K562 (cell line): ENCODE measurements around the gene NPFF. TPM values are rescaled to one million over a fixed set of nuclear protein-coding genes. Genes with fewer than 3 reads are reported as not detected.

Source experiments
- ATAC-seq: fragments of 200-7000 bp; cut with Tn5 transposase; 3 replicates; pipeline ENCODE4 v1.9.1; 2020; ENCODE audit warnings: moderate library complexity
- BruUV-seq: library from RNA; stranded (reverse); fragments of 400-500 nt; replicated peaks from 2 replicates; lab custom pipeline; 2021; lab: Mats Ljungman, UMichigan
- CTCF ChIA-PET: fragments of 300-600 bp; formaldehyde crosslinking; extraction: SDS; loops from one replicate; lab custom pipeline; 2021; ENCODE audit warnings: low intra/inter-chr PET ratio; lab: Yijun Ruan, JAX
- POLR2A ChIA-PET: fragments of 300-600, 350-650 bp; sonication (Branson Sonifier 250); formaldehyde crosslinking; extraction: SDS; loops from one replicate; lab custom pipeline; 2021; ENCODE audit warnings: antibody characterized with exemption, inconsistent platforms; lab: Yijun Ruan, JAX
- DNase-seq, 4 experiments: peaks; one replicate each; pipeline versions ENCODE4 v3.0.0 to v3.0.0-alpha.2; 2011 to 2018; ENCODE audit warnings: low spot score in 3 of 4, mixed read lengths in 3 of 4; ENCODE audit errors: extremely low read depth in 1 of 4
- FAIRE-seq: peaks from 2 replicates; lab custom pipeline; 2011; peaks lifted over from hg19 to GRCh38; lab: Jason Lieb, UNC
- H2AFZ ChIP-seq: 2 replicates; pipeline ENCODE4 v1.6.0; 2011; ENCODE audit warnings: low read depth, low read length, control low read depth, inconsistent platforms
- H3K27ac ChIP-seq: fragments of 200-600 bp; 3 replicates; pipeline ENCODE4 v1.8.0; 2011; ENCODE audit warnings: low read depth, mild to moderate bottlenecking, control low read depth, inconsistent platforms, low read length, moderate library complexity, mixed read lengths; ENCODE audit errors: extremely low read depth
- H3K27me3 ChIP-seq, 2 experiments: fragments of 300-600 bp in 1 of 2; 2 replicates in 1 of 2; 3 replicates in 1 of 2; pipeline versions ENCODE4 v1.6.0 to v1.8.0; 2011; ENCODE audit warnings: inconsistent platforms in 2 of 2, low read length in 2 of 2, mild to moderate bottlenecking in 1 of 2, mixed read lengths in 1 of 2, moderate library complexity in 1 of 2; ENCODE audit not compliant: control insufficient read depth in 2 of 2, insufficient read depth in 2 of 2
- H3K36me3 ChIP-seq: fragments of 300-600 bp; 3 replicates; pipeline ENCODE4 v1.8.0; 2011; ENCODE audit warnings: mild to moderate bottlenecking, low read length, inconsistent platforms; ENCODE audit not compliant: control insufficient read depth, insufficient read depth
- H3K4me1 ChIP-seq, 2 experiments: fragments of 200-600 bp in 1 of 2; replicated peaks in 1 of 2; 2 replicates in 1 of 2; 3 replicates in 1 of 2; pipeline versions ENCODE4 v1.5.1 to v1.8.0; 2011; ENCODE audit warnings: inconsistent platforms in 2 of 2, low read length in 2 of 2, mild to moderate bottlenecking in 1 of 2, mixed read lengths in 1 of 2, moderate library complexity in 1 of 2; ENCODE audit not compliant: control insufficient read depth in 2 of 2, insufficient read depth in 2 of 2
- H3K4me2 ChIP-seq: 2 replicates; pipeline ENCODE4 v1.6.1; 2011; ENCODE audit warnings: low read length, control low read depth, inconsistent platforms, mixed read lengths; ENCODE audit not compliant: insufficient read depth
- H3K4me3 ChIP-seq: fragments of 200-600 bp; sonication (generic), shearing (Covaris generic); 2 replicates; pipeline ENCODE4 v1.5.1; 2016; ENCODE audit warnings: control low read depth, inconsistent platforms
- H3K79me2 ChIP-seq: fragments of 200-600 bp; 3 replicates; pipeline ENCODE4 v1.8.0; 2011; ENCODE audit warnings: low read length, inconsistent platforms; ENCODE audit not compliant: control insufficient read depth, insufficient read depth
- H3K9ac ChIP-seq, 2 experiments: 2 replicates each; pipeline versions ENCODE4 v1.6.0 to v1.6.1; 2011; ENCODE audit warnings: low read depth in 2 of 2, low read length in 2 of 2, control low read depth in 1 of 2, inconsistent platforms in 1 of 2, mild to moderate bottlenecking in 1 of 2, mixed read lengths in 1 of 2; ENCODE audit not compliant: insufficient read depth in 1 of 2
- H3K9me1 ChIP-seq: one replicate; pipeline ENCODE4 v1.6.0; 2011; ENCODE audit warnings: inconsistent platforms, mild to moderate bottlenecking, low read length, moderate library complexity; ENCODE audit not compliant: control insufficient read depth, insufficient read depth
- H3K9me3 ChIP-seq: replicated peaks from 2 replicates; pipeline ENCODE4 v1.5.1; 2011; ENCODE audit warnings: low read depth, low read length, inconsistent platforms; ENCODE audit not compliant: control insufficient read depth, insufficient read depth
- H4K20me1 ChIP-seq: replicated peaks from 2 replicates; pipeline ENCODE4 v1.6.1; 2011; ENCODE audit warnings: low read length, inconsistent platforms, mixed read lengths; ENCODE audit not compliant: control insufficient read depth, insufficient read depth
- SOX6 ChIP-seq: fragments of 450-650 bp; IDR thresholded peaks from 2 replicates; pipeline ENCODE4 v1.6.1; 2014; ENCODE audit warnings: mild to moderate bottlenecking
- STAG1 ChIP-seq: sonication (generic); formaldehyde crosslinking; IDR thresholded peaks from 2 replicates; pipeline ENCODE4 v1.5.0; 2020; ENCODE audit warnings: missing genetic modification reagents, borderline replicate concordance
- YBX1 ChIP-seq: fragments of 450-650 bp; IDR thresholded peaks from 2 replicates; pipeline ENCODE4 v1.7.1; 2016; ENCODE audit warnings: mild to moderate bottlenecking
- WGBS: fragments of 100-300 bp; shearing (Covaris generic); methylation state at CpG from one replicate; pipeline ENCODE4 v1.1.6; 2016; ENCODE audit warnings: low coverage, mixed read lengths; ENCODE audit not compliant: insufficient coverage; ENCODE audit errors: missing lambda C conversion rate; 5-methylcytosine and 5-hydroxymethylcytosine counted together
- in situ Hi-C: fragments of 300-500 bp; cut with MboI; formaldehyde crosslinking; loops from 4 replicates; pipeline ENCODE4 v1.15.0; 2018; ENCODE audit warnings: inconsistent platforms, mixed read lengths
- intact Hi-C: fragments of 100-400 bp; cut with micrococcal nuclease; formaldehyde crosslinking; loops from 2 replicates; pipeline ENCODE4 v1.14.2; 2022
- polyA plus RNA-seq, 8 experiments: library from polyadenylated mRNA; depleted of rRNA in 4 of 8; stranded (reverse) in 5 of 8; unstranded in 3 of 8; fragments of >200 nt; fragmentation: Nextera tagmentation in 2 of 8; fragmentation: Illumina TruSeq in 1 of 8; extraction: Ambion mirVana in 2 of 8; extraction: Trizol in 1 of 8; gene quantifications; 2 replicates each; pipeline versions ENCODE4 v1.2.1 to v1.2.3, GENCODE V29; 2011 to 2014; ENCODE audit warnings: inconsistent platforms in 1 of 8, missing spikeins in 1 of 8
- total RNA-seq, 7 experiments: library from RNA; depleted of rRNA in 6 of 7; stranded (reverse); fragments of >200 nt in 6 of 7; fragmentation: Illumina TruSeq in 2 of 7; extraction: Trizol in 2 of 7; gene quantifications; 2 replicates each; pipeline versions ENCODE4 v1.2.1 to v1.2.3, GENCODE V29; 2011 to 2021; ENCODE audit warnings: low replicate concordance in 1 of 7
- TF ChIP-seq, protein P1 (sequence below): sonication (generic); formaldehyde crosslinking; IDR thresholded peaks from 2 replicates; pipeline ENCODE4 v1.8.1; 2022; ENCODE audit warnings: missing genetic modification reagents

Gene NPFF
- total and polyA plus RNA-seq, 9 of the 15 experiments (the other 6 are each of a cell fraction or from before 2014, with no cell fraction given), result 0.15 to 1.2 (median 0.55) TPM; not detected in 6

DNA sequence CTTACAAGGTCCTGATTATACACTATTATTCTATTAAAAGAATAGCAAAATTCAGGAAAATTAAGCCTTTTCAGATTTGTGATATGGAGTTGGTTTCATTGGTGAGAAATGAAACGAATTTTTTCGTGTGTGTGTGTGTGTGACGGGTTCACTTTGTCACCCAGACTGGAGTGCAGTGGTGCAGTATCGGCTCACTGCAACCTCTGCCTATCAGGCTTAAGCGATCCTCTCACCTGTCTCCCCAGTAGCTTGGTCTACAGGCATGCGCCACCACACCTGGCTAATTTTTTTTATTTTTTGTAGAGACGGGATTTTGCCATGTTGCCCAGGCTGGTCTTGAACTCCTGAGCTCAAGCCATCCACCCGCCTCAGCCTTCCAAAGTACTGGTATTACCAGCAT lies 45.7 kb downstream of the NPFF start:
- peaks cover 98% of the 10 kb centered on the region for H3K79me2 ChIP-seq
- H3K27me3 ChIP-seq, result no peaks in the 10 kb centered on the region
- H3K36me3 ChIP-seq, result peaks cover 100% of the 10 kb centered on the region
- CTCF ChIA-PET, result no interaction called here
- no peak for FAIRE-seq
- peaks cover 25% of the 10 kb centered on the region for H4K20me1 ChIP-seq
- no peak for ATAC-seq
- TF ChIP-seq SOX6, result no peak
- TF ChIP-seq YBX1, result no peak
- TF ChIP-seq, protein P1, sequence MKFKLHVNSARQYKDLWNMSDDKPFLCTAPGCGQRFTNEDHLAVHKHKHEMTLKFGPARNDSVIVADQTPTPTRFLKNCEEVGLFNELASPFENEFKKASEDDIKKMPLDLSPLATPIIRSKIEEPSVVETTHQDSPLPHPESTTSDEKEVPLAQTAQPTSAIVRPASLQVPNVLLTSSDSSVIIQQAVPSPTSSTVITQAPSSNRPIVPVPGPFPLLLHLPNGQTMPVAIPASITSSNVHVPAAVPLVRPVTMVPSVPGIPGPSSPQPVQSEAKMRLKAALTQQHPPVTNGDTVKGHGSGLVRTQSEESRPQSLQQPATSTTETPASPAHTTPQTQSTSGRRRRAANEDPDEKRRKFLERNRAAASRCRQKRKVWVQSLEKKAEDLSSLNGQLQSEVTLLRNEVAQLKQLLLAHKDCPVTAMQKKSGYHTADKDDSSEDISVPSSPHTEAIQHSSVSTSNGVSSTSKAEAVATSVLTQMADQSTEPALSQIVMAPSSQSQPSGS (CRISPR knock-in tag), result no peak
- TF ChIP-seq STAG1 (CRISPR knock-in tag), result no peak
- no peaks in the 10 kb centered on the region for H3K9me3 ChIP-seq
- no peak overlapping the region for H3K4me3 ChIP-seq
- no peak for DNase-seq
- no peaks in the 10 kb centered on the region for H3K9me1 ChIP-seq
- BruUV-seq, result no TSS peak
- peaks cover 0 to 3% of the 10 kb centered on the region in 2 experiments; a peak in 1 of 5 replicates for H3K4me1 ChIP-seq
- intact Hi-C loops (no loop called here), in situ Hi-C loops (no loop called here)
- H2AFZ ChIP-seq, result no peak overlapping the region
- POLR2A ChIA-PET, result interaction anchor here (0.6 to 8.8 kb wide), 8 partner anchors 9 to 406 kb away, joined by 3 to 87 read pairs (median 4); partner anchors contain the start of genes AAAS and TARBP2
- no peak overlapping the region for H3K4me2 ChIP-seq
- WGBS, result 93% methylated on average over 8 of the region's 8 CpGs
- no peak overlapping the region for H3K9ac ChIP-seq
- no peak overlapping the region for H3K27ac ChIP-seq
